KMS-11 (cell line): Measurements from ENCODE around the gene TPX2.

Source experiments
- H2AFZ ChIP-seq: fragments of 200-600 bp; sonication (generic); 2 replicates; pipeline ENCODE4 v1.6.1; 2016; ENCODE audit warnings: antibody characterized with exemption, mixed run types, low read depth
- H3K27ac ChIP-seq: fragments of 200-600 bp; sonication (generic); 2 replicates; pipeline ENCODE4 v1.6.1; 2016; ENCODE audit warnings: mild to moderate bottlenecking, mixed run types
- H3K27me3 ChIP-seq: fragments of 200-600 bp; sonication (generic); 2 replicates; pipeline ENCODE4 v1.6.1; 2017; ENCODE audit warnings: mild to moderate bottlenecking, low read depth, mixed run types, moderate library complexity; ENCODE audit not compliant: insufficient read depth
- H3K36me3 ChIP-seq: fragments of 200-600 bp; sonication (generic); 2 replicates; pipeline ENCODE4 v1.6.1; 2017; ENCODE audit warnings: mild to moderate bottlenecking, mixed run types; ENCODE audit not compliant: insufficient read depth
- H3K4me1 ChIP-seq: fragments of 200-600 bp; sonication (generic); 2 replicates; pipeline ENCODE4 v1.6.1; 2016; ENCODE audit warnings: mild to moderate bottlenecking, low read depth, mixed run types; ENCODE audit not compliant: poor library complexity, severe bottlenecking
- H3K4me2 ChIP-seq: fragments of 200-600 bp; sonication (generic); 2 replicates; pipeline ENCODE4 v1.7.0; 2016; ENCODE audit warnings: mild to moderate bottlenecking, mixed run types
- H3K4me3 ChIP-seq: fragments of 200-600 bp; sonication (generic); IDR thresholded peaks from 2 replicates; pipeline ENCODE4 v1.6.1; 2017; ENCODE audit warnings: low read depth, low read length, mixed read lengths; ENCODE audit not compliant: insufficient read depth
- H3K79me2 ChIP-seq: fragments of 200-600 bp; sonication (generic); 2 replicates; pipeline ENCODE4 v1.6.1; 2016; ENCODE audit warnings: low read depth, mixed run types; ENCODE audit not compliant: insufficient read depth
- H3K9ac ChIP-seq: fragments of 200-600 bp; sonication (generic); 2 replicates; pipeline ENCODE4 v1.6.1; 2016; ENCODE audit warnings: mild to moderate bottlenecking, mixed run types
- H4K20me1 ChIP-seq: fragments of 200-600 bp; sonication (generic); 2 replicates; pipeline ENCODE4 v1.6.1; 2016; ENCODE audit warnings: mild to moderate bottlenecking, mixed run types; ENCODE audit not compliant: insufficient read depth
- CTCF ChIP-seq: fragments of 200-600 bp; sonication (generic); conservative IDR thresholded peaks from 2 replicates; pipeline ENCODE4 v1.6.1; 2017; ENCODE audit warnings: low read depth, mild to moderate bottlenecking, antibody characterized with exemption, low read length, moderate library complexity, mixed read lengths

Gene TPX2

DNA sequence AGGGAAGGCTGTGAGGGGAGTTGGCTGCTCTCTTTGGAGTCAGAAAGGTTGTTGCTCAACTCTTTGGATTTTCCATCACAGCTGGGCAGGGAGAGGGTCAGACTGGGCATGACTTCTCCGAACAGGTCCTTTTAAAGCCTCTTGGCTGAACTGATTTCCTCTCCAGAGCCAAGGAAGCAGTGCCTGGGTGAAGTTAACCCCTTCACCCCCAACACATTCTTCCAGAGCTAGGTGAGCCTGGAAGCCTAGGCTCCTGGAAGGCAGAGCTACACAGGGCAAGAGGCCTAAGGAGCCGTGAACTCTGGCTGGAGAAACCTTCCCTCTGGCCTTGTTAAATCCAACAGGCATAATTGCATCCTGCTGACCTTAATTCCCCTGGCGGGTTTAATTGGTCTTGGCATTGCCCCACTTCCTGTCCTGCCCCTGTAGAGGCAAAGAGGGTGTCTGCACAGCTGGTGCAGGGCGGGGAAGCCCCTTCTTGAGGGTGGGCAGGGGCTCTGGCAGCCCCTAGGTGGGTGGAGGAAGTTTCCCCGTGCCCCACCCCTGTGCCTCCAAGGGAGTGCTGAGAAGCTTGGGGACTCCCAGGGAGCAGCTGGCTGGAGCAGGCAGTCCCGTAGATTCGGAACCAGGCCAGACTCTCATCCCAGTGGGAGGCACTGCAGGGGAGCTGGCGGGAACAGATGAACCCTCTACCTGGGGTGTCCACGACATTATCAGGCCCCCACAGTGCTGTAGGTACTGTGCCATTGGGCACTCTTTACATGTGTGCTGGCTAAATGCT is 76.5 kb downstream of the TPX2 start:
- Histone ChIP-seq H3K27me3 (no peaks in the 10 kb centered on the region), H3K79me2 (no peaks in the 10 kb centered on the region), H4K20me1 (no peaks in the 10 kb centered on the region), H3K27ac (no peak overlapping the region), H2AFZ (no peak overlapping the region), H3K36me3 (no peaks in the 10 kb centered on the region), H3K4me3 (no peak overlapping the region), H3K4me2 (no peak overlapping the region), H3K9ac (no peak overlapping the region), H3K4me1 (no peaks in the 10 kb centered on the region)
- no peak for TF ChIP-seq CTCF

DNA sequence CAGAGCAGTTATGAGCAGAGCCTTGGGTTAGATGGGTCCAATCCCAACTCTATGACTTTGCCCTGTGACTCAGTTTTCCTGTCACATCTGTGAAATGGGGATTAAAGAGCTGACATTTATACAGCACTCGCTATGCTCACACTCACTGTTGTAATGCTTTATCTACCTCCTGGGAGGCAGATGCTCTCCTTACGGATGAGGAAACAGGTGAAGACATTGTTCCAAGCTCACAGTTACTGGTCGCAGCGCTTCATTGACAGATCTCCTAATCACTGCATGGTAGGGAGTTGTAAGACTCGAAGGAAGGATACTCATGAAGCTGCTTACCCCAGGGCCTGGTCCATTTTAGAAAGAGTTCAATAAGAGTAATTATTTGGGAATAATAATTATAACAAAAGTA is 77.1 kb downstream of the TPX2 start:
- no peak overlapping the region for H3K9ac ChIP-seq
- H3K4me2 ChIP-seq = no peak overlapping the region
- no peaks in the 10 kb centered on the region for H3K27me3 ChIP-seq
- H3K79me2 ChIP-seq = no peaks in the 10 kb centered on the region
- H3K4me3 ChIP-seq = no peak overlapping the region
- H3K27ac ChIP-seq = no peak overlapping the region
- no peaks in the 10 kb centered on the region for H4K20me1 ChIP-seq
- no peak for TF ChIP-seq CTCF
- no peaks in the 10 kb centered on the region for H3K4me1 ChIP-seq
- no peak overlapping the region for H2AFZ ChIP-seq
- no peaks in the 10 kb centered on the region for H3K36me3 ChIP-seq

DNA sequence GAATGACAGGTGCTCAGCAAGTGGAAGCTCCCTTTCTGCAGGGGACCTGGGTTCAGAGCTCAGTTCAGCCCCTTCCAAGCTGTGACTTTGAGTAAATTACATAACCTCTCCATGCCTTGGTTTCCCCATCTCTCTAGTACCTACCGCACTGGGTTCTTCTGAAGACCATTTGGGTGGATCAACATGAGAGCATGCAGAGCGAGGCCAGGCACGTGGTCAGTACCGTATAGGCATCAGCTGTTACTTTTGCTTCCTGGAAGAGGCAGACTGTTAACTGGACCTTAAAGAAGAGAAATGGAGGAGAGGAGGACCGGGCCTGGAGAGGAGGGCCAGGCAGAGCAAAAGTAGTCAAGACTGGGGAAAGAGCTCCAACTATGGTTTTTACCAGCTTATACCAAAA is 78.4 kb downstream of the TPX2 start:
- Histone ChIP-seq H3K36me3 (no peaks in the 10 kb centered on the region), H3K9ac (no peak overlapping the region), H3K27me3 (peaks cover 5% of the 10 kb centered on the region; the same call in 1 of the 2 replicates), H4K20me1 (no peaks in the 10 kb centered on the region), H3K4me1 (peaks cover 3% of the 10 kb centered on the region), H3K27ac (no peak overlapping the region), H2AFZ (no peak overlapping the region), H3K79me2 (no peaks in the 10 kb centered on the region), H3K4me3 (no peak overlapping the region), H3K4me2 (no peak overlapping the region)
- TF ChIP-seq CTCF = no peak

DNA sequence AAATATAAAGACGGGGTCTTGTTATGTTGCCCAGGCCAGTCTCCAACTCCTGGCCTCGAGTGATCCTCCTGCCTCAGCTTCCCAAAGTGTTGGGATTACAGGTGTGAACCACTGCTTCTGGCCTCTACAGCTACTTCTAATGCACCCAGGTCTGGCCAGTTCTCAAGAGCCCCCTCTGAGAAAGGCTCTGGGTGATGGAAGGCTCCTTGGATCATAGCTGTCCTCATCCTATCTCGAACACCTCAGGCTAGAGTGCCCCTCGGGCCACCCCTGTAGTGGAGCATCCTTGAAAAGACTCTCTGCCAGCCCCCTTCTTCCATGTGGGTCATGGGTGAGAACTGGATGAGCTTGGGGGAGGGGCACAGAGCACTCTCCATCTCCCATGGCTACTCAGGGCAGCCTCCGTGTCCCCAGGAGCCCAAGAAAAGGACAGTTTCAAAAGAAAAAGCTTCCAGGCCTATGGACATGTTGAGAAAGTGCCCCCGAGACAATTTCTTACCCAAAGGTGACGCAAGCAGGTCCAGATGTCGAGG is 79.4 kb downstream of the TPX2 start:
- Histone ChIP-seq H3K27me3 (peaks cover 5% of the 10 kb centered on the region; the same call in 1 of the 2 replicates), H3K4me1 (peaks cover 13% of the 10 kb centered on the region), H3K4me3 (no peak overlapping the region), H3K79me2 (no peaks in the 10 kb centered on the region), H4K20me1 (no peaks in the 10 kb centered on the region), H3K9ac (no peak overlapping the region), H2AFZ (no peak overlapping the region), H3K27ac (no peak overlapping the region), H3K36me3 (no peaks in the 10 kb centered on the region), H3K4me2 (no peak overlapping the region)
- no peak for TF ChIP-seq CTCF
